Limb (tissue), 2 donors: ENCODE measurements around the gene ABI3BP.
A peak's percentile ranks its signal among the peaks of the same experiment; 100 is the strongest.
"Not testable (repeated sequence)": the region's sequence is repeated elsewhere in the genome, so short reads cannot be mapped to it uniquely, and the experiment has no call there.

Experiments
- DNase-seq, 2 donors: peaks; one replicate each; pipeline ENCODE4 v3.0.0-alpha.2; 2016; ENCODE audit errors: extremely low spot score in 2 of 2

The ABI3BP gene, protein sequence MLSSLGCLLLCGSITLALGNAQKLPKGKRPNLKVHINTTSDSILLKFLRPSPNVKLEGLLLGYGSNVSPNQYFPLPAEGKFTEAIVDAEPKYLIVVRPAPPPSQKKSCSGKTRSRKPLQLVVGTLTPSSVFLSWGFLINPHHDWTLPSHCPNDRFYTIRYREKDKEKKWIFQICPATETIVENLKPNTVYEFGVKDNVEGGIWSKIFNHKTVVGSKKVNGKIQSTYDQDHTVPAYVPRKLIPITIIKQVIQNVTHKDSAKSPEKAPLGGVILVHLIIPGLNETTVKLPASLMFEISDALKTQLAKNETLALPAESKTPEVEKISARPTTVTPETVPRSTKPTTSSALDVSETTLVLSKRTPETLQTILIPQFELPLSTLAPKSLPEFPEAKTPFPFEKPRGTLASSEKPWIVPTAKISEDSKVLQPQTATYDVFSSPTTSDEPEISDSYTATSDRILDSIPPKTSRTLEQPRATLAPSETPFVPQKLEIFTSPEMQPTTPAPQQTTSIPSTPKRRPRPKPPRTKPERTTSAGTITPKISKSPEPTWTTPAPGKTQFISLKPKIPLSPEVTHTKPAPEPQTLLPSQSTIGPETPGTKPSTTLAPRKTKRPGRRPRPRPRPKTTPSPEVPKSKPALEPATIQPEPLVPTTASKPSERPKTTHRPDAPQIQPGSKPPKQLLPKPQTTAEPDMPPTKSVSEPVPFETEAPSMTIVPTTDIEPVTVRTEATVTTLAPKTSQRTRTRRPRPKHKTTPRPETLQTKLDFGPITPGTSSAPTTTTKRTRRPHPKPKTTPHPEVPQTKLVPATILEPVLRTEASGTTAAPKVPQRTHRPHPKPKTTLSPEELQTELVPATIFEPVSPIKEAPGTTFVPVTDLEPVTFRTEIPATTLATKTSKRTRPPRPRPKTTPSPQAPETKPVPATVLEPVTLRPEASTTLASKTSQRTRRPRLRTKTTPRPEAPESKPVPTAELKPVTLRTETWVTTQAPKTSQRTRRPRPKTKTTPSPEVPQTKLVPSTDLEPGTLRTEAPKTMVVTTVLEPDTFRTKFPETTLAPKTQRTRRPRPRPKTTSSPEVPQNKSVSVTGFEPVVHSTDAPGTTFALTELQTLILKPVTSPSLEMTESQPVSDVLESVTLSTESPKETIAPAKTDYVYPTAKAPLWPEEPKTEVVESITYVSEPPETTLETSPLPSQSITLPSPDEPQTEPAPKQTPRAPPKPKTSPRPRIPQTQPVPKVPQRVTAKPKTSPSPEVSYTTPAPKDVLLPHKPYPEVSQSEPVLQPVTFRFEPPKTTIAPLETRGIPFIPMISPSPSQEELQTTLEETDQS (N-terminal part only)

DNA sequence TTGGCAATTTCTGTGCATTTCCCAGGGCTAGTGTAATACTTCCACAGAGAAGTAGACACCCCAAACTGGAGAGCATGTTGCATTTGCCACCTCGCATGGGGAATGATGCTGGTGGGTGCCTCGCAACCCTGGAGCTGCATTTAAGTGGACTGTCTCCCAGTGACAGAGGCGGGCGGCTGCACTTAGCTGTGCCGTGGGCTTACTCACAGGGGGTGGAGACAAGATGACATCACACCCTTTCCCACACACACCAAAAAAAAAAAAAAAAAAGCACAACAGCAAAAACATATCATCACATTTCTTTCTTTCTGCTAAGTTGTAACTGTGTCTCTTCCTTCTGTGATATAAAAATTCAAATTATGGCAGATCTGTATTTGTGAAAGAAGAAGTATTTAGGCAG, at the start of gene ABI3BP:
ABI3BP (minus strand) TSS at position 113 of the 400 bp plus-strand sequence; CDS start at position 76, 37 bp downstream.
- DNase-seq = peak; percentile 66 to 74

DNA sequence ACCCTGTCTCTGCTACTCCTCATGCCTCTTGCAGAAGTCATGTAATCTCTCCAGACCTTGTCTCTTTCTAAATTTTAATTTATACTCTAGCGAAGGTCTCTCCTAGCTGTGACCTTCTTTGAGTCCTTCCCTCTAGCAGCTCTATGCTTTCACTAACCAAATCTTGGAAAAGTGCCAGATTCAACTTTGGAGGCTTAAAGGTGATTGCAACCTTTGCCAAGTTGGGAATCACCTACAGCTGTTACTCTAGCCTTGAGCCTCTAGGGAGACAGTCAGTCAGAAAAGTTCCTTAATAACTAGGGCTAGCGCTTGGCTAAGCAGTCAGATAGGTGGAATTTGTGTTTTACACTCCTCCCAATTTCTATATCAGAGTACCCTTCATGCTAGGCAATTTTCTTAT, 46.1 kb upstream of the ABI3BP start:
- no peak for DNase-seq

DNA sequence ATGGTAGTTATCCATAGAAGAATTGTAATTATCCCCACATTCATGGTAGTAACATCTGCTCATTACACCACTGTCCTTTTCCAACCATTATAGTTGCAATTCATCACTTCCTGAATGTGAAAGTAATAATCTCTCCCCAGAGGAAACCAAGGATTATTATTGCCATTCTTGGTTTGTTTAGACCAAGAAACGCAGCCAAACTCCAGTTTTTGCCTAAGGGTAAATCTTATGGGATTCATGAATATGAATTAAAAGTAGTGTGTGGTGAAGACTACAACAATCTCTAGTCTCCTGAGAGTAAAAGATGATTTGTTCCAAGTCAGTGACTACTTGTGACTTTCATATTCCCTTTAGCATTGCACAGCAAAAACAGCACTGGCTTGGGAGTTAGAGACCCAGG, 45.7 kb upstream of the ABI3BP start:
- no peak for DNase-seq

- DNase-seq = no peak
Observed at GRCh38 chr3:101038393-101038792, 45.2 kb upstream of the ABI3BP start.

GRCh38 chr3:101037613-101038012, 44.4 kb upstream of the ABI3BP start:
- DNase-seq = no peak

DNA sequence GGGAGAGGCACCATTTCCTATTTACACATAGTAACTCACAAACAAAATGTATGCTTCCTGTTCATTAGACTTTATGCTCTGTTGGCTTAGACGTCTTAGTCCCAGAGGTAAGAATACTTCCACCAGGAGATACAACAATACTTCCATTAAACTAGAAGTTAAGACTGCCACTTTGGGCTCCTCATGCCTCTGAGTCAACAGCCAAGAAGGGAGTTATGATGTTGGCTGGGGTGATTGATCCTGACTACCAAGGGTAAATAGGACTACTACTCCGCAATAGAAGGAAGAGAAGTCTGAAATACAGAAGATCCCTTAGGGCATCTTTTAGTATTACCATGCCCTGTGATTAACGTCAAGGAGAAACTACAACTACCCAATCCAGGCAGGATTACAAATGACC, 43.5 kb upstream of the ABI3BP start:
- no peak for DNase-seq

DNA sequence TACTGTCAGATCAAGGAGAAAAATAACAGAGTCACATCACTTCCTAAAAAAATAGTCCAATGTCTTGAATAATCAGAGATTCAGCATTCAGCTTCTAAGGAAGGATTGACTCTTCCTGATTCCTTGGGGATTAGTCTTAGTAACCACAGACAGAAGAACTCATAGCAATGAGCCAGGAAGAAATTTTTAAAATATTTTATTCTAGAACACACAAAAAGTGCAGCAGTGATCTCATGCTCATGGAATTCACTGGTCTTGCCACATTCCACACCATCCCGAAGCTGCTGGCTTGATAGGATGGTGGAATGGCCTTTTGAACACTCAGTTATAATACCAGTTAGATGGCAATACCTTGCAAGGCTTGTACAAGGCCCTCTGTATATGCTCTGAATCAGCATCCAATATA, 43.0 kb upstream of the ABI3BP start:
- DNase-seq = peak in 1 of 2 donors; percentile 28

DNA sequence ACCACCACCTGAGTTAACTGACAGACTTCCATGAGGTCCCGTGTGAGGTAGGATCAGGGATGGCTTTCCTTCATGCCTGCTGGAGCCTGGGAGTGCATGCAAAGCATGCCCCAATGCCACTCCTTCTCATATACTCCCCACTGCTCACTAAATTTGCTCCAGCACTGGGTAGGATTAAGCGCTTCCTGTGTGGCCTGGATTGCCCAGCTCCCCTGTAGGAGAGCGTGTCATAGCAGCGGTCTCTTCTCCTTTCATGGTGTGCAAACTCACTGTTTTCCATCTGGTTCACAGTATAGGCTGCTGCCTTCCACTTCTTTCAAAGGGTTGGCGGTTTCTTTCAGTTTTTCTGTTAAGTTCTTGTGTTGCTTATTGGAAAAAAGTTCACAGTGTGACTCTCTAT, 34.1 kb upstream of the ABI3BP start:
- no peak for DNase-seq

DNA sequence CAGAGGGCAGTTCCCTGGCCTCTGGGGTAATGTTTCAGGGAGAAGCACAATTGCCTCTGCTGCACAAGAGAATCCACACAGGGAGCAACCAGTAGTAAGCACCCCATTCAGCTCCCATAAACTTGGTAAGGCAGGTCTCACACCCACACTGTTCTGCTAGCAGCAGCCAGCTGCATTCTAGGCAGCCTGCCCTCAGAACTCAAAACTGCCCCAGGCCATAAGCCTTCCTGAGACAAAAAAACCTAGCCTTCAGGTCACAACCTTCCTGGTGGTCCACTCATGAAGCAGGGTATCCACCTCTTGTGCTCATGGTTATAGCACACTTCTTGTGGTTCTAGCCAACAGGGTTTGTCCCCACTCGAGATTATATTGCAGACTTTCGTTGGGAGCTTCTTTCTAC, 33.7 kb upstream of the ABI3BP start:
- DNase-seq = no peak

DNA sequence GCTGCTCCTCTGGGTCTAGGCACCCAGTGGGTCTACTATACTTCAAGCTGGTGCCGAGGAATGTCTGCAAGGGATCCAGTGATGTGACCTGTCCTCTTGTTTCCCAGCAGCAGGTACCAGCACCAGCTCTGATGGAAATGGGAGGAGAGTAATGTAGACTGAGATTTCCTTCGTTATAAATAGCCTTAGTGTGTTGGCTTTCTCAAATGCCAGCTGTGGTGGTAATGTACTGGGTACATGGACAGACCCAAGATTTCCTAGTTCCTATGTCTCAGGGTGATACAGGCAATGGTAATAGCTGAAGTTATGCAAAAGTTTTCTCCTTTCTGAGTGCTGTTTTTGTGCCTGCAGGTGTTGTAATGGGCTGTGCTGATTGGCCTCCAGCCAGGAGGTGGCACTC, 33.0 kb upstream of the ABI3BP start:
- no peak for DNase-seq

GRCh38 chr3:101020351-101021015, 27.3 kb upstream of the ABI3BP start:
- no peak for DNase-seq

GRCh38 chr3:101017017-101017416, 23.8 kb upstream of the ABI3BP start:
- peak in 1 of 2 donors; percentile 34 for DNase-seq

- DNase-seq = not testable (repeated sequence)
Observed at GRCh38 chr3:101012312-101012711, 19.1 kb upstream of the ABI3BP start.

GRCh38 chr3:101011136-101011535, 17.9 kb upstream of the ABI3BP start:
- no peak for DNase-seq

GRCh38 chr3:101010296-101010695, 17.1 kb upstream of the ABI3BP start:
- no peak for DNase-seq

GRCh38 chr3:101009386-101009785, 16.2 kb upstream of the ABI3BP start:
- no peak for DNase-seq

- DNase-seq = no peak
Observed at GRCh38 chr3:100999160-100999559, 5.9 kb upstream of the ABI3BP start.

GRCh38 chr3:100994809-100995208, 1.6 kb upstream of the ABI3BP start:
- DNase-seq = no peak

- no peak for DNase-seq
Observed at GRCh38 chr3:100994187-100994586, 966 bp upstream of the ABI3BP start.

DNA sequence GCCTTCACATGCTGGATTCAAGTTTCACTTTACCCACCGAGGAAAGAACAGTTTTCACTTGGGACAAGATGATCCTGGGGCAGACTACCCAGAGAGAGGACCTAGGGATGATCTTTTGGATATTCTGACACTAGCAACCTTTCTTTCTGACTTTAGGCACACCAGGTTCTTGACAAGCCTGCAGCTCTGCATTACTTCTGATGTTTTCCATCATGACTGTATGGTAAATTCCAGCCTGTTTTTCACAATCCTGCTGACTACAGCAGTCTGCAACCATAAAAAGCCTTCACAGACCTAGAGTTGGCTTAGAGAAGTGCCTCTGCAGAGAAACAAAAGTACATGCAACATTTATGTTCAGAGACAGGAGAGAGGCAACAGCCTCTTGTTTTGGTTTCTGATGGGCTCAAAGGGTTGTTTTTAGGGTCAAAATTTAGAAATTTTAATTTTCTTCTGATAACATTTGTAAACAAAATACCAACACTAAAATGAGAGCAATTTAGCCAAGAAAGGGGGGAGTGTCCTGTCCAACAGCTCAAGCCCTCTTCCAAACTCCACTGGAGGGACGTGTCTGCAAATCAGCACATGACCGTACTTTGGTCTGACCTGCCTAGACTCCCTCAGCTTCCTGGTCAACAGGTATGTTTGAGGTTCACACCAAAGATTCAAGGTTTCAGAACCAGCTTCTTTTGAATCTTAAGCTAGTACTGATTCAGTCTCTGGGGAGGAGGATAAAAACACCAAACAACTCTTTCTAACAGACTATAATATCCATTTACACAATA, 799 bp downstream of the ABI3BP start:
- peak in 1 of 2 donors; percentile 74 for DNase-seq
